Endothelial cell of umbilical vein (primary cell): ENCODE measurements around the gene EHD1. TPM values are rescaled to one million over a fixed set of nuclear protein-coding genes. Genes with fewer than 3 reads are reported as not detected.

Experiments used
- BruUV-seq: library from RNA; stranded (reverse); fragments of 400-500 nt; replicated peaks from 2 replicates; lab custom pipeline; 2021; lab: Mats Ljungman, UMichigan
- CTCF ChIA-PET: fragments of 300-600, 350-600 bp; sonication (Branson Sonifier 250); formaldehyde crosslinking; loops from one replicate; lab custom pipeline; 2021; ENCODE audit warnings: antibody characterized with exemption, inconsistent platforms; lab: Charles Lee
- POLR2A ChIA-PET: fragments of 300-600, 350-600 bp; sonication (Branson Sonifier 250); formaldehyde crosslinking; loops from one replicate; lab custom pipeline; 2021; ENCODE audit warnings: antibody characterized with exemption, inconsistent platforms; lab: Charles Lee
- DNase-seq: peaks from one replicate; pipeline ENCODE4 v3.0.0-alpha.2; 2011; ENCODE audit warnings: low read depth, low spot score
- FAIRE-seq: peaks from 2 replicates; lab custom pipeline; 2011; peaks lifted over from hg19 to GRCh38; lab: Jason Lieb, UNC
- H2AFZ ChIP-seq: 2 replicates; pipeline ENCODE4 v1.6.0; 2012; ENCODE audit warnings: low read depth, low read length, control low read depth, inconsistent platforms
- H3K27ac ChIP-seq: 2 replicates; pipeline ENCODE4 v1.5.1; 2011; ENCODE audit warnings: low read depth, mild to moderate bottlenecking, control low read depth, low read length, moderate library complexity; ENCODE audit not compliant: insufficient read depth
- H3K27me3 ChIP-seq, 2 experiments: 2 replicates each; pipeline versions ENCODE4 v1.6.0 to v1.6.1; 2011; ENCODE audit warnings: low read length in 2 of 2, mixed read lengths in 1 of 2; ENCODE audit not compliant: control insufficient read depth in 2 of 2, insufficient read depth in 2 of 2
- H3K36me3 ChIP-seq, 2 experiments: 2 replicates in 1 of 2; 3 replicates in 1 of 2; pipeline ENCODE4 v1.5.1; 2011; ENCODE audit warnings: low read length in 2 of 2, mild to moderate bottlenecking in 1 of 2, moderate library complexity in 1 of 2; ENCODE audit not compliant: control insufficient read depth in 2 of 2, insufficient read depth in 2 of 2; ENCODE audit errors: extremely low read depth in 1 of 2
- H3K4me1 ChIP-seq: 3 replicates; pipeline ENCODE4 v1.5.1; 2011; ENCODE audit warnings: mild to moderate bottlenecking, low read length; ENCODE audit not compliant: control insufficient read depth, insufficient read depth; ENCODE audit errors: extremely low read depth
- H3K4me2 ChIP-seq: 2 replicates; pipeline ENCODE4 v1.6.1; 2011; ENCODE audit warnings: low read length, control low read depth, mixed read lengths; ENCODE audit not compliant: insufficient read depth
- H3K4me3 ChIP-seq, 3 experiments: fragments of 200-600 bp in 1 of 3; sonication (generic), shearing (Covaris generic) in 1 of 3; replicated peaks in 1 of 3; 2 replicates each; pipeline ENCODE4 v1.5.1; 2011 to 2016; ENCODE audit warnings: control low read depth in 3 of 3, low read length in 3 of 3, mild to moderate bottlenecking in 2 of 3, inconsistent platforms in 1 of 3, low read depth in 1 of 3, moderate library complexity in 1 of 3; ENCODE audit not compliant: insufficient read depth in 1 of 3
- H3K79me2 ChIP-seq: 2 replicates; pipeline ENCODE4 v1.6.0; 2012; ENCODE audit warnings: low read length, inconsistent platforms; ENCODE audit not compliant: control insufficient read depth, insufficient read depth
- H3K9ac ChIP-seq: replicated peaks from 2 replicates; pipeline ENCODE3; 2011; ENCODE audit warnings: low read length, control low read depth; ENCODE audit not compliant: insufficient read depth; ENCODE audit errors: extremely low read depth
- H3K9me1 ChIP-seq: replicated peaks from 3 replicates; pipeline ENCODE4 v1.6.0; 2011; ENCODE audit warnings: mild to moderate bottlenecking, low read length; ENCODE audit not compliant: control insufficient read depth, insufficient read depth; ENCODE audit errors: extremely low read depth
- H3K9me3 ChIP-seq: replicated peaks from 2 replicates; pipeline ENCODE4 v1.5.1; 2012; ENCODE audit warnings: low read length, inconsistent platforms; ENCODE audit not compliant: control insufficient read depth, insufficient read depth
- H4K20me1 ChIP-seq: replicated peaks from 2 replicates; pipeline ENCODE3; 2011; ENCODE audit warnings: mild to moderate bottlenecking, low read length; ENCODE audit not compliant: control insufficient read depth, insufficient read depth; ENCODE audit errors: extremely low read depth
- CTCF ChIP-seq, 2 donors: IDR thresholded peaks; 1 replicate in 1 of 2; 2 replicates in 1 of 2; pipeline ENCODE4 v1.5.1; 2011; ENCODE audit warnings: low read length in 2 of 2, mild to moderate bottlenecking in 2 of 2, moderate library complexity in 2 of 2, control low read depth in 1 of 2, inconsistent platforms in 1 of 2, low read depth in 1 of 2; ENCODE audit not compliant: insufficient read depth in 1 of 2; ENCODE audit errors: extremely low read depth in 1 of 2
- EZH2 ChIP-seq: IDR thresholded peaks from 2 replicates; pipeline ENCODE4 v1.6.1; 2012; ENCODE audit warnings: borderline replicate concordance, low read depth, mild to moderate bottlenecking, moderate library complexity, low read length, inconsistent platforms; ENCODE audit not compliant: severe bottlenecking
- FOS ChIP-seq: IDR thresholded peaks from 2 replicates; pipeline ENCODE4 v1.6.1; 2011; ENCODE audit warnings: mild to moderate bottlenecking, low read length, moderate library complexity, borderline replicate concordance; ENCODE audit not compliant: insufficient read depth
- GATA2 ChIP-seq: IDR thresholded peaks from 2 replicates; pipeline ENCODE4 v1.7.0; 2011; ENCODE audit warnings: low read depth, mild to moderate bottlenecking, moderate library complexity, mixed read lengths, low read length; ENCODE audit not compliant: insufficient read length, insufficient read depth
- JUN ChIP-seq: IDR thresholded peaks from 2 replicates; pipeline ENCODE4 v1.6.1; 2011; ENCODE audit warnings: borderline replicate concordance, low read depth; ENCODE audit not compliant: insufficient read length, insufficient read depth
- MAX ChIP-seq: IDR thresholded peaks from 2 replicates; pipeline ENCODE4 v1.6.1; 2011; ENCODE audit not compliant: insufficient read depth, insufficient read length
- MYC ChIP-seq: IDR thresholded peaks from one replicate; pipeline ENCODE4 v1.6.1; 2011; ENCODE audit warnings: mild to moderate bottlenecking, low read depth, low read length
- POLR2A ChIP-seq: IDR thresholded peaks from 2 replicates; pipeline ENCODE4 v1.6.1; 2012; ENCODE audit warnings: low read depth, mild to moderate bottlenecking, control low read depth, low read length
- POLR2AphosphoS5 ChIP-seq: IDR thresholded peaks from 2 replicates; pipeline ENCODE4 v1.6.1; 2012; ENCODE audit warnings: low read depth, mild to moderate bottlenecking, control low read depth, low read length, moderate library complexity; ENCODE audit not compliant: insufficient read depth
- dilution Hi-C: fragments of 300-500 bp; cut with MboI; formaldehyde crosslinking; loops from one replicate; pipeline ENCODE4 v1.15.0; 2019; ENCODE audit warnings: low sequenced_read_pairs; ENCODE audit not compliant: extremely low pct_ligation_motif_present
- intact Hi-C: fragments of 100-400 bp; cut with micrococcal nuclease; formaldehyde crosslinking; loops from one replicate; pipeline ENCODE4 v1.10.0; 2022
- polyA plus RNA-seq, 4 experiments: library from polyadenylated mRNA; depleted of rRNA in 3 of 4; stranded (reverse) in 3 of 4; unstranded in 1 of 4; fragments of >200 nt; gene quantifications; 2 replicates each; pipeline versions ENCODE4 v1.2.1 to v1.2.3, GENCODE V29; 2011 to 2012; ENCODE audit warnings: missing spikeins in 1 of 4
- total RNA-seq: library from RNA; stranded (reverse); gene quantifications from 2 replicates; pipeline ENCODE4 v1.2.3, GENCODE V29; 2021

The EHD1 gene
- total and polyA plus RNA-seq, 2 donors (not counting 3 experiments of a cell fraction or from before 2014, with no cell fraction given), result 109 to 136 TPM

- Histone ChIP-seq H2AFZ (no peak overlapping the region), H3K9me1 (no peaks in the 10 kb centered on the region), H3K9me3 (no peaks in the 10 kb centered on the region), H3K27me3 (no peaks in the 10 kb centered on the region), H3K4me2 (no peak overlapping the region), H4K20me1 (no peaks in the 10 kb centered on the region), H3K9ac (no peak overlapping the region), H3K4me3 (no peak overlapping the region), H3K27ac (no peak overlapping the region), H3K79me2 (no peaks in the 10 kb centered on the region), H3K36me3 (peaks cover 7 to 68% of the 10 kb centered on the region in 2 experiments), H3K4me1 (no peaks in the 10 kb centered on the region)
- intact Hi-C loops, result no loop called here
- no peak for TF ChIP-seq MYC
- no peak for TF ChIP-seq POLR2AphosphoS5
- TF ChIP-seq CTCF (IDR thresholded peaks at IDR 0.05; ENCODE audit: extremely low read depth in 1 of 2, insufficient read depth in 1 of 2, low read depth in 1 of 2, low read length in 2 of 2), result no peak
- TF ChIP-seq MAX, result no peak
- no peak for TF ChIP-seq JUN
- TF ChIP-seq GATA2, result no peak
- no peak for TF ChIP-seq FOS
- TF ChIP-seq POLR2A, result no peak
- no peak for TF ChIP-seq EZH2
- no TSS peak for BruUV-seq
- CTCF ChIA-PET, result interaction anchor here (1.5 to 1.7 kb wide), 2 partner anchors 21 to 88 kb away, joined by 3 to 5 read pairs; partner anchors contain the start of gene BATF2
- DNase-seq (no peak), FAIRE-seq (no peak)
- dilution Hi-C loops, result no loop called here
- POLR2A ChIA-PET, result no interaction called here
These were observed 30.3 kb upstream of the EHD1 start for GRCh38 chr11:64908766-64909165.
